Gastroesophageal sphincter (tissue), 4 donors: ENCODE data around the gene ZIC1. TPM values are rescaled to one million over a fixed set of nuclear protein-coding genes. Genes with fewer than 3 reads are reported as not detected.

Experiments
- ATAC-seq: fragments of 150-250 bp; one replicate; pipeline ENCODE4 v1.9.1; 2016; ENCODE audit warnings: mild to moderate bottlenecking, moderate library complexity
- H3K27ac ChIP-seq, 4 donors: fragments of 200-600 bp; sonication (generic) in 3 of 4; 1 replicate in 3 of 4; 2 replicates in 1 of 4; pipeline ENCODE4 v1.5.1; 2016 to 2019
- H3K27me3 ChIP-seq: fragments of 200-600 bp; sonication (generic); one replicate; pipeline ENCODE4 v1.5.1; 2019
- H3K36me3 ChIP-seq, 2 donors: fragments of 200-600 bp; sonication (generic); one replicate each; pipeline ENCODE4 v1.5.1; 2019; ENCODE audit warnings: control low read depth in 1 of 2
- H3K4me1 ChIP-seq, 3 donors: fragments of 200-600 bp; sonication (generic); 1 replicate in 2 of 3; 2 replicates in 1 of 3; pipeline ENCODE4 v1.5.1; 2016 to 2019; ENCODE audit warnings: control low read depth in 2 of 3
- H3K4me3 ChIP-seq, 2 donors: fragments of 200-600 bp; sonication (generic); one replicate each; pipeline ENCODE4 v1.5.1; 2019; ENCODE audit warnings: mild to moderate bottlenecking in 1 of 2, moderate library complexity in 1 of 2
- H3K9me3 ChIP-seq, 3 donors: fragments of 200-600 bp; sonication (generic); one replicate each; pipeline ENCODE4 v1.5.1; 2017 to 2019; ENCODE audit warnings: control low read depth in 2 of 3
- EP300 ChIP-seq: sonication (generic); formaldehyde crosslinking; IDR thresholded peaks from one replicate; pipeline ENCODE4 v1.6.1; 2017; ENCODE audit warnings: antibody characterized with exemption, mild to moderate bottlenecking
- POLR2A ChIP-seq, 2 donors: fragments of 450-650 bp; IDR thresholded peaks; one replicate each; pipeline ENCODE4 v1.6.1; 2017; ENCODE audit warnings: antibody characterized with exemption in 2 of 2, mild to moderate bottlenecking in 2 of 2, moderate library complexity in 1 of 2
- POLR2AphosphoS5 ChIP-seq: sonication (generic); formaldehyde crosslinking; IDR thresholded peaks from one replicate; pipeline ENCODE4 v1.6.1; 2017; ENCODE audit warnings: antibody characterized with exemption
- WGBS, 2 donors: methylation state at CpG; one replicate each; pipeline ENCODE4 v1.1.5; 2018; ENCODE audit warnings: low coverage in 1 of 2; 5-methylcytosine and 5-hydroxymethylcytosine counted together
- total RNA-seq, 4 donors: library from RNA; depleted of rRNA; stranded (reverse); fragments of >200 nt; gene quantifications; one replicate each; pipeline ENCODE4 v1.1.0, GENCODE V29; 2016
- TF ChIP-seq, protein P1 (sequence below), 4 experiments: fragments of 200-600 bp in 2 of 4; fragments of 450-650 bp in 2 of 4; sonication (generic) in 1 of 4; IDR thresholded peaks; one replicate each; pipeline ENCODE4 v1.5.1; 2017 to 2019; ENCODE audit warnings: antibody characterized with exemption in 4 of 4, mild to moderate bottlenecking in 2 of 4, moderate library complexity in 2 of 4

ZIC1 gene
- total RNA-seq, 4 donors from 2014 or later = 0.08 to 0.27 TPM; not detected in 2

DNA sequence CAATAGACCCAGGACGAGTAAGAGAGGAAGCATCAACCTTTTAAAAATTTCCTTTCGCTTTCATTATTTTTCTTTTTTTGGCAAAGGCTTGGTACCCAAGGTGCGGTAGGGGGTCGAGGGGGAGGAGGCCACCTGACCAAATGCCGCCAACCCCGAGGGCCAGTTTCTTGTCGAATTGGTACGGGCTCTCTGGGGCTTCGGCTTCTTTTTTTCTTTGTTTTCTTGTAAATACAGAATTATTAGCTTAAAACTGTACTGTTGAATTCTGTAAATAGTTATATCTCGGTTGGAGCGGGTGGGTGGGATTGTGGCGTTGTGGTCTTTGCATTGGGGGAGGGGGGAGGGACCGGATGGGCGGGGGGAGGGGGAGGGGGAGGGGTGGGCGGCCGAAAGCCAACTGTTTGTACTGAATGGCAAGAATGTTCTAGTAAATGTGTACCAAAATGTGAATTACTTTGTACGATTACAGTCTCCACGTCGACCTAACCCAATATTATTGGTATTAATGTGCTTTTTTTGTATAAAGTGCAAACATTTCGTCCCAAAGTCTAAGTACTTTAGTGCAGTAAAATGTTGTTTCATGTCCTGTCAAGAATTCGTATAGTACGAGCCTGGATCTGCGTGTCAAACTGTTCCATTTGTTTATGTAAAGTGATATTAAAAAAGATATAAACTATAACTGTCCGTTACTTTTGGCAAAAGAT is 4.7 kb downstream of the ZIC1 start:
- peak overlapping the region in 1 of 2 donors; percentile 28 for H3K4me3 ChIP-seq
- WGBS, 2 donors = 7 to 12% methylated on average over 17 to 20 of the region's 24 CpGs
- no peak overlapping the region for H3K27ac ChIP-seq
- peaks cover 100% of the 10 kb centered on the region for H3K27me3 ChIP-seq
- TF ChIP-seq EP300 (no peak), POLR2A (IDR thresholded peaks at IDR 0.05) (no peak), POLR2AphosphoS5 (no peak)
- TF ChIP-seq, protein P1, sequence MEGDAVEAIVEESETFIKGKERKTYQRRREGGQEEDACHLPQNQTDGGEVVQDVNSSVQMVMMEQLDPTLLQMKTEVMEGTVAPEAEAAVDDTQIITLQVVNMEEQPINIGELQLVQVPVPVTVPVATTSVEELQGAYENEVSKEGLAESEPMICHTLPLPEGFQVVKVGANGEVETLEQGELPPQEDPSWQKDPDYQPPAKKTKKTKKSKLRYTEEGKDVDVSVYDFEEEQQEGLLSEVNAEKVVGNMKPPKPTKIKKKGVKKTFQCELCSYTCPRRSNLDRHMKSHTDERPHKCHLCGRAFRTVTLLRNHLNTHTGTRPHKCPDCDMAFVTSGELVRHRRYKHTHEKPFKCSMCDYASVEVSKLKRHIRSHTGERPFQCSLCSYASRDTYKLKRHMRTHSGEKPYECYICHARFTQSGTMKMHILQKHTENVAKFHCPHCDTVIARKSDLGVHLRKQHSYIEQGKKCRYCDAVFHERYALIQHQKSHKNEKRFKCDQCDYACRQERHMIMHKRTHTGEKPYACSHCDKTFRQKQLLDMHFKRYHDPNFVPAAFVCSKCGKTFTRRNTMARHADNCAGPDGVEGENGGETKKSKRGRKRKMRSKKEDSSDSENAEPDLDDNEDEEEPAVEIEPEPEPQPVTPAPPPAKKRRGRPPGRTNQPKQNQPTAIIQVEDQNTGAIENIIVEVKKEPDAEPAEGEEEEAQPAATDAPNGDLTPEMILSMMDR (IDR thresholded peaks at IDR 0.05) = no peak
- peaks cover 0 to 46% (median 33%) of the 10 kb centered on the region in 3 donors for H3K4me1 ChIP-seq
- peaks cover 0 to 27% (median 0%) of the 10 kb centered on the region in 3 donors for H3K9me3 ChIP-seq
- no peak for ATAC-seq
- H3K36me3 ChIP-seq = no peaks in the 10 kb centered on the region

DNA sequence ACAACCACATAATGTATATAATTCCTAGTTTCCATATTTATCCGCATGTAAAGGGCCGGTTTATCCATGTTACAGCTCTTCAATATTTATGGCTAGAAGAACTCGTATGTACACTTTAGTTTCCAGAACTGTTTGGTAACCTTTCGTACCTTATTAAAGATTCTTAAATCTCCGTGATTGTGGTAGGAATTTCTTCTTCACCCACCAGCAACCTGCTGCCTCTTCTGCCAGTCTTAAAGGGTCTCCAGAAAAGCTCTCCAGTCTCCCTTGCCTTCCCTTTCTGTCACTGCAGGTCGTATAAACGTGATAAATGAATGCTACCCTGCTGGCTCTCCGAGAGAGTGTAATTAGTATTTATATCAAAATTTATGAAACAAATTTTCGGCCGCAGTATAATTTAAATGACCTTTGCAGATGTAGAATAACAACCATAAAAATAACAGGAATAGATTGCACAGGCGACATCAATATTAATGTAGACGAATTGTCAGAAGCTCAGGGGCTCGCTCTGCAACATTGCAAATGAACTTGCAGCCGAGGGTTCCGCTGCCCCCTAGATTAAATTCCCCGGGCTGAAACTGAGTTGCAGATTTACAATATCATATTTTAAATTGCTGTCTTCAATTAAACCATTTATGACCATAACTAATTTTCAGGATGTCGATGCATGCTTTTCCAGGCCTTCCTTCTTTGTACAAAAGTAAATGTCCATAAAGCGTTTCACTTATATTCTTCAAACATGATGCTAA is 5.4 kb downstream of the ZIC1 start:
- no peaks in the 10 kb centered on the region for H3K36me3 ChIP-seq
- whole genome bisulfite sequencing, 2 donors = 12 to 17% methylated on average over 18 of the region's 18 CpGs
- TF ChIP-seq, protein P1 (IDR thresholded peaks at IDR 0.05) = no peak
- TF ChIP-seq POLR2AphosphoS5 = no peak
- no peak for TF ChIP-seq EP300
- no peak for TF ChIP-seq POLR2A (IDR thresholded peaks at IDR 0.05)
- peaks cover 0 to 27% (median 0%) of the 10 kb centered on the region in 3 donors for H3K9me3 ChIP-seq
- peaks cover 0 to 46% (median 40%) of the 10 kb centered on the region in 3 donors for H3K4me1 ChIP-seq
- peaks cover 100% of the 10 kb centered on the region for H3K27me3 ChIP-seq
- no peak overlapping the region for H3K4me3 ChIP-seq
- no peak for ATAC-seq
- no peak overlapping the region for H3K27ac ChIP-seq

DNA sequence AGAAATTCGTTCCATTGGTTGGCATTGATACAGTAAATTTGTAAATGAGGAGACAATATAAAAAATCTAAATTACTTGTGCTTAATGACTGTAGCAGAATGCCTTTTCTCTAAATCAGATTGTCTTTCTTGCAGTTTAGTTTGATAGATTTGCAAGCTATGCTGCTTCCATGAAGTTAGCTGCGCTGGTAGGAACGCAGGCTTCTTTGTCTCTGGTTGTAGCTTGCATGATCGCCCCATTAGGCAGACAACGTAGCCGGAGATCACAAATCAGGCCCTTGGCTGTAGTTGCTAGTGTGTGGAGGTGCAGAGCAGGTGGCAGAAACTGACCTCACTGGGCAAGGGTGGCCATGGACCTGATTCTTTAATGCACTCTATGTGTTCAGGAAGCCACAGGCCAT is 6.1 kb downstream of the ZIC1 start:
- Histone ChIP-seq H3K27me3 (peaks cover 100% of the 10 kb centered on the region), H3K9me3 (peaks cover 0 to 27% (median 0%) of the 10 kb centered on the region in 3 donors), H3K4me3 (no peak overlapping the region), H3K27ac (no peak overlapping the region), H3K4me1 (peaks cover 0 to 42% (median 36%) of the 10 kb centered on the region in 3 donors), H3K36me3 (no peaks in the 10 kb centered on the region)
- ATAC-seq = no peak
- no peak for TF ChIP-seq POLR2A (IDR thresholded peaks at IDR 0.05)
- 5 to 11% methylated on average over 4 to 6 of the region's 6 CpGs for WGBS, 2 donors

DNA sequence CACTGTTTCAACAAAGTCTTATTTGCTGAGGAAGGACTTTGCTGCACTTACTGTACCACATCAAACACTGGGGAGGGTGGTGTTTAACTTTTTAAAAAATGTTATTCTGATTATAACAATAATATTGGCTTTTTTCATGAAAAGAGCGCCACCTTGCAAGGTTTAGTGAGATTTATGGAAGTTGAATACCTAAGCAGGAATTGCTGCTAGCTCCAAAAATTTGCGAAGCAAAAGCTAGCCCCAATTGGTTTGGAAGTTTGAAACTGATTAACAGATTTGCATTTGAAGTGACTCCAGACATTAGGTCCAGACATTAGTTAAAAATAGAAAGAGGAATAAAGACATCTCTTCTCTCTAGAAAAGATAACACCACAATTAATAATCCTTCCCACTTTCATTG is 6.7 kb downstream of the ZIC1 start:
- TF ChIP-seq EP300 (no peak), POLR2A (IDR thresholded peaks at IDR 0.05) (no peak)
- Histone ChIP-seq H3K9me3 (peaks cover 0 to 27% (median 0%) of the 10 kb centered on the region in 3 donors), H3K36me3 (no peaks in the 10 kb centered on the region), H3K27ac (no peak overlapping the region), H3K4me3 (no peak overlapping the region), H3K4me1 (peaks cover 0 to 42% (median 30%) of the 10 kb centered on the region in 3 donors), H3K27me3 (peaks cover 100% of the 10 kb centered on the region)
- 7 to 16% methylated on average over 2 of the region's 2 CpGs for WGBS, 2 donors
- no peak for ATAC-seq

DNA sequence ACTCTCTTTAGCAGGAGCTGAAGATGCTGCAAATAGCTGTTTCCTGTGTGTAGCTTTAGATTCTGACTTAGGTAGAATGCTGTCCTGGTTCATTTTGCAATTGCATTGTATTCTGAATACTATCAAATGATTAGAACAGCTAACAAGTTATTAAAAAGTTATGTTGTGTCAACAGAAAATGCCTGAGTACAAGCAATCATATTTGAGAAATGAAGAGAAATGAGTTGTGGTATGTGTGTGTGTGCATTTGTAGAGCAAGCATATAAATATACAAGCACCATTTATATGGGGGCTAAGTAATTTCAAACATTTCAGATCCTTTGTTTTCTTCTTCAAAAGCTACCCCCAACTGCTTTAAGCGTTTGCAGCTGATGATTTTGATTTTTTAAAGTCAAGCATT is 7.8 kb downstream of the ZIC1 start:
- Histone ChIP-seq H3K4me3 (no peak overlapping the region), H3K36me3 (no peaks in the 10 kb centered on the region), H3K27me3 (peaks cover 100% of the 10 kb centered on the region), H3K4me1 (peaks cover 0 to 45% (median 30%) of the 10 kb centered on the region in 3 donors), H3K27ac (no peak overlapping the region), H3K9me3 (peaks cover 0 to 25% (median 0%) of the 10 kb centered on the region in 3 donors)
- TF ChIP-seq POLR2AphosphoS5 = no peak
- TF ChIP-seq, protein P1 (IDR thresholded peaks at IDR 0.05) = no peak
- no peak for TF ChIP-seq POLR2A (IDR thresholded peaks at IDR 0.05)
- TF ChIP-seq EP300 = no peak
- 0 to 7% methylated on average over 1 of the region's 1 CpG for WGBS, 2 donors
- no peak for ATAC-seq
